Breast epithelium (tissue), 3 donors: ENCODE data around the gene PLEKHA5.

ENCODE experiments used
- POLR2A ChIP-seq: fragments of 450-650 bp; IDR thresholded peaks from one replicate; pipeline ENCODE4 v1.6.1; 2016; ENCODE audit warnings: antibody characterized with exemption, mild to moderate bottlenecking, moderate library complexity
- POLR2AphosphoS5 ChIP-seq, 3 donors: sonication (generic); formaldehyde crosslinking; IDR thresholded peaks; one replicate each; pipeline ENCODE4 v1.6.1; 2017; ENCODE audit warnings: antibody characterized with exemption in 3 of 3
- TF ChIP-seq, protein P1 (sequence below), 3 donors: fragments of 450-650 bp; IDR thresholded peaks; one replicate each; pipeline ENCODE4 v1.5.1; 2016 to 2017; ENCODE audit warnings: antibody characterized with exemption in 3 of 3, mild to moderate bottlenecking in 3 of 3, moderate library complexity in 3 of 3

DNA sequence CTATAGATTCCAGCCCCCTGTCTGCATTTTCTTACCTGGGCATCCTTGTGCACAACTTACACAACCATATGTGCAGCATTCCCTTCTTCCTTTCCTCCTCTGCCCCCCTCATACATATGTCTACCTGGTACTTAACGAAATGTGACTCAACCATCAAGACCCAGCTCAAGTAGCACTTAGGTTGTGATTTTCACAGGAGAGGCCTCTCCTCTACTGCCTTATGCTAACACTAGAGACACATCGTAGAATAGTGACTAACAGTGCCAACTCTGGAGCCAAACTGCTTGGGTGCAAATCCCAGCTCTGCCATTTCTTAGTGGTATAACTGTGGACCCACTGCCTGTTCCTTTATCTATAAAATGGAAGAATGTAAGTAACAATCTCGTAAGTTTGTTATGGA, 24.1 kb upstream of the PLEKHA5 start:
- TF ChIP-seq, protein P1, sequence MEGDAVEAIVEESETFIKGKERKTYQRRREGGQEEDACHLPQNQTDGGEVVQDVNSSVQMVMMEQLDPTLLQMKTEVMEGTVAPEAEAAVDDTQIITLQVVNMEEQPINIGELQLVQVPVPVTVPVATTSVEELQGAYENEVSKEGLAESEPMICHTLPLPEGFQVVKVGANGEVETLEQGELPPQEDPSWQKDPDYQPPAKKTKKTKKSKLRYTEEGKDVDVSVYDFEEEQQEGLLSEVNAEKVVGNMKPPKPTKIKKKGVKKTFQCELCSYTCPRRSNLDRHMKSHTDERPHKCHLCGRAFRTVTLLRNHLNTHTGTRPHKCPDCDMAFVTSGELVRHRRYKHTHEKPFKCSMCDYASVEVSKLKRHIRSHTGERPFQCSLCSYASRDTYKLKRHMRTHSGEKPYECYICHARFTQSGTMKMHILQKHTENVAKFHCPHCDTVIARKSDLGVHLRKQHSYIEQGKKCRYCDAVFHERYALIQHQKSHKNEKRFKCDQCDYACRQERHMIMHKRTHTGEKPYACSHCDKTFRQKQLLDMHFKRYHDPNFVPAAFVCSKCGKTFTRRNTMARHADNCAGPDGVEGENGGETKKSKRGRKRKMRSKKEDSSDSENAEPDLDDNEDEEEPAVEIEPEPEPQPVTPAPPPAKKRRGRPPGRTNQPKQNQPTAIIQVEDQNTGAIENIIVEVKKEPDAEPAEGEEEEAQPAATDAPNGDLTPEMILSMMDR (IDR thresholded peaks at IDR 0.05), result no peak
- TF ChIP-seq POLR2AphosphoS5 (IDR thresholded peaks at IDR 0.05) (no peak), POLR2A (no peak)
